ENCODE data around the gene TMEM52. TPM values are rescaled to one million over a fixed set of nuclear protein-coding genes. Genes with fewer than 3 reads are reported as not detected.

Gene TMEM52
- total RNA-seq, 1 donor from 2014 or later: 1.4 TPM

DNA sequence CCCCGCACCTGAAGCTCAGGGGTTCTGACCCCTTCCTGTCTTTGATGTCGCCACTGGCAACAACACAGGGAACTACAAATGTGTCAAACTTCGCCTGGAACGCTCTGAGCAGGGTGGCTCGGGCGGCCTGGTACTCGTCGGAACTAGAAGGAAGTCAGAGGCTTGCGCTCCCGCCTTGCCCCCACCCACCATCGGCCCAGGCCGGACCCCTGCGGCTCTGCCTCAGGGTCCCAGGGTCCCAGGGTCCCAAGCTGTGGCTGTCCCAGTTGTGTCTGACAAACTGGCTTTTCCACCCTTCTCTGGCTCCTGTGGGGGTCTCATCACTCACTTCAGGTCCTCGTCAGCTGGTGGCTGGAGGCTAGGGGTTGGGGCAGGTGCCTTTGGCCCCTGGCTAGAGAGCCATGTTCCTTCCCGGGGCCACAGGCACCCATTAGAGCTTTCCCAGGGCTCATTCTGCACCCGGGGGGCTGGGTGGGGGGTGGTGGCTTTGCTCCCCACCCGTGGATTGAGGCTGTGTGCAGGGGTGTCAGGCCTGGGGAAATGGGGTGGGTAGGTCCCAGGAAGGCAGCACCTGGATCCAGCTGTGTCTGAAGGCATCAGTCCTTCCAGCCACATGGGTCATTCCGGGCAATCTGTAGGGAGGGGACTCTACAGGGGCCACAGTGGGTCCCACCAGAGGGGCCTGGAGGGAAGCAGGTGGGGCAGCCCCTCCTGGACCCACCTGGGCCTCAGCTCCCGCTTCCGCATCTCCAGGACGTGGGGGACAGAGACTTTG lies 8.0 kb upstream of the TMEM52 start:
- Histone ChIP-seq H3K79me2 (ENCODE audit: insufficient read depth, low read length) (no peaks in the 10 kb centered on the region), H2AFZ (ENCODE audit: low read depth, low read length) (no peak overlapping the region), H3K4me2 (ENCODE audit: low read length) (no peak overlapping the region), H3K27ac (ENCODE audit: low read depth, low read length) (no peak overlapping the region), H3K4me1 (ENCODE audit: insufficient read depth, low read length) (no peaks in the 10 kb centered on the region), H3K9me3 (ENCODE audit: insufficient read depth, low read depth, low read length) (no peaks in the 10 kb centered on the region), H3K4me3 (ENCODE audit: insufficient read depth, low read depth, low read length) (no peak overlapping the region), H3K9ac (ENCODE audit: low read length) (no peak overlapping the region), H4K20me1 (ENCODE audit: insufficient read depth, low read length) (no peaks in the 10 kb centered on the region), H3K27me3 (ENCODE audit: insufficient read depth, low read length) (no peaks in the 10 kb centered on the region), H3K36me3 (ENCODE audit: insufficient read depth, low read length) (no peaks in the 10 kb centered on the region)
- no peak overlapping the region for H3K27ac Mint-ChIP-seq (ENCODE audit: unreplicated experiment)
- H3K36me3 Mint-ChIP-seq (ENCODE audit: low read depth, unreplicated experiment): no peaks in the 10 kb centered on the region
- FAIRE-seq: no peak
- no peak overlapping the region for H3K4me3 Mint-ChIP-seq (ENCODE audit: unreplicated experiment)
- H3K9me3 Mint-ChIP-seq (ENCODE audit: unreplicated experiment): no peaks in the 10 kb centered on the region
- no peak for DNase-seq (ENCODE audit: low read depth)
- H3K27me3 Mint-ChIP-seq (ENCODE audit: low read depth, unreplicated experiment): peaks cover 5% of the 10 kb centered on the region
- H3K4me1 Mint-ChIP-seq (ENCODE audit: low read depth, unreplicated experiment): no peaks in the 10 kb centered on the region
- TF ChIP-seq EZH2 (IDR thresholded peaks at IDR 0.05; ENCODE audit: insufficient read depth, low read length): no peak
- TF ChIP-seq, protein P1, sequence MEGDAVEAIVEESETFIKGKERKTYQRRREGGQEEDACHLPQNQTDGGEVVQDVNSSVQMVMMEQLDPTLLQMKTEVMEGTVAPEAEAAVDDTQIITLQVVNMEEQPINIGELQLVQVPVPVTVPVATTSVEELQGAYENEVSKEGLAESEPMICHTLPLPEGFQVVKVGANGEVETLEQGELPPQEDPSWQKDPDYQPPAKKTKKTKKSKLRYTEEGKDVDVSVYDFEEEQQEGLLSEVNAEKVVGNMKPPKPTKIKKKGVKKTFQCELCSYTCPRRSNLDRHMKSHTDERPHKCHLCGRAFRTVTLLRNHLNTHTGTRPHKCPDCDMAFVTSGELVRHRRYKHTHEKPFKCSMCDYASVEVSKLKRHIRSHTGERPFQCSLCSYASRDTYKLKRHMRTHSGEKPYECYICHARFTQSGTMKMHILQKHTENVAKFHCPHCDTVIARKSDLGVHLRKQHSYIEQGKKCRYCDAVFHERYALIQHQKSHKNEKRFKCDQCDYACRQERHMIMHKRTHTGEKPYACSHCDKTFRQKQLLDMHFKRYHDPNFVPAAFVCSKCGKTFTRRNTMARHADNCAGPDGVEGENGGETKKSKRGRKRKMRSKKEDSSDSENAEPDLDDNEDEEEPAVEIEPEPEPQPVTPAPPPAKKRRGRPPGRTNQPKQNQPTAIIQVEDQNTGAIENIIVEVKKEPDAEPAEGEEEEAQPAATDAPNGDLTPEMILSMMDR (IDR thresholded peaks at IDR 0.05; ENCODE audit: insufficient read depth, low read depth, low read length): no peak

DNA sequence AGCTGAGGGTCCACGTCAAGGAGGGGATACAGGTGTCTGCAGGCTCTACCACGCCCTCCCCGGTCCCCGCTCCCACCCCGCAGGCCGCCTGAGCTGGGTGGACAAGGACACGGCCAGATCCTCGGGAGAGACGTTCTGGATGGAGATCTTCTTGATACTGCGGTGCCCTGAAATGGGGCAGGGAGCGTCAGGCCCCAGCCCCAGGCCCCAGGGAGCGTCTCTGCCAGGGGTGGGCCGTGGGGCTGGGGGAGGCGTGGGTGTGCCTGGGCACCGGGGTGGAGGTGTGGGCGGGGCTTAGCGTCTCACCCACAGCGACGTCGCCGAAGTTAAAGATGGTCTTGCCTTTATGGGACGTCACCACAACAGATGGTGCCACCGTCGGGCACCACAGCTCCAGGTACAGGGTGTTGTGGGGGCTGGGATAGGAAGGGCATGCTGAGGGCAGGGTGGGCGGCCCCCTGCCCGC lies 7.3 kb upstream of the TMEM52 start:
- Histone ChIP-seq H3K27me3 (ENCODE audit: insufficient read depth, low read length) (no peaks in the 10 kb centered on the region), H3K79me2 (ENCODE audit: insufficient read depth, low read length) (no peaks in the 10 kb centered on the region), H4K20me1 (ENCODE audit: insufficient read depth, low read length) (no peaks in the 10 kb centered on the region), H3K36me3 (ENCODE audit: insufficient read depth, low read length) (no peaks in the 10 kb centered on the region), H3K9me3 (ENCODE audit: insufficient read depth, low read depth, low read length) (no peaks in the 10 kb centered on the region), H3K9ac (ENCODE audit: low read length) (no peak overlapping the region), H3K4me1 (ENCODE audit: insufficient read depth, low read length) (no peaks in the 10 kb centered on the region), H3K4me3 (ENCODE audit: insufficient read depth, low read depth, low read length) (no peak overlapping the region), H2AFZ (ENCODE audit: low read depth, low read length) (no peak overlapping the region), H3K27ac (ENCODE audit: low read depth, low read length) (no peak overlapping the region), H3K4me2 (ENCODE audit: low read length) (no peak overlapping the region)
- no peak overlapping the region for H3K4me3 Mint-ChIP-seq (ENCODE audit: unreplicated experiment)
- TF ChIP-seq, protein P1 (IDR thresholded peaks at IDR 0.05; ENCODE audit: insufficient read depth, low read depth, low read length): no peak
- TF ChIP-seq EZH2 (IDR thresholded peaks at IDR 0.05; ENCODE audit: insufficient read depth, low read length): no peak
- no peak overlapping the region for H3K27ac Mint-ChIP-seq (ENCODE audit: unreplicated experiment)
- FAIRE-seq (no peak), DNase-seq (ENCODE audit: low read depth) (no peak)
- H3K9me3 Mint-ChIP-seq (ENCODE audit: unreplicated experiment): no peaks in the 10 kb centered on the region
- peaks cover 5% of the 10 kb centered on the region for H3K27me3 Mint-ChIP-seq (ENCODE audit: low read depth, unreplicated experiment)
- no peaks in the 10 kb centered on the region for H3K36me3 Mint-ChIP-seq (ENCODE audit: low read depth, unreplicated experiment)
- H3K4me1 Mint-ChIP-seq (ENCODE audit: low read depth, unreplicated experiment): no peaks in the 10 kb centered on the region
